Activated CD4-positive, CD25-positive, alpha-beta regulatory T cell (primary cell): ENCODE data around the gene RAB3C.

ENCODE experiments used
- DNase-seq, 4 experiments: peaks; one replicate each; lab custom pipeline; 2025; lab: John Stamatoyannopoulos, UW

RAB3C gene

GRCh38 chr5:58885260-58885659 is 302.4 kb downstream of the RAB3C start:
- DNase-seq: no peak

- DNase-seq: peak; percentile 5 to 13 (median 6)
These were observed 303.7 kb downstream of the RAB3C start for GRCh38 chr5:58886315-58887207.

- DNase-seq: no peak
These were observed 304.4 kb downstream of the RAB3C start for GRCh38 chr5:58887311-58887710.

- no peak for DNase-seq
These were observed 305.0 kb downstream of the RAB3C start for GRCh38 chr5:58887721-58888409.

GRCh38 chr5:58890265-58890664 is 307.4 kb downstream of the RAB3C start:
- DNase-seq: no peak

GRCh38 chr5:58890701-58891085 is 307.8 kb downstream of the RAB3C start:
- no peak for DNase-seq

GRCh38 chr5:58891086-58891970 is 308.5 kb downstream of the RAB3C start:
- DNase-seq: peak; percentile 5 to 19 (median 16)

- DNase-seq: no peak
These were observed 309.1 kb downstream of the RAB3C start for GRCh38 chr5:58891971-58892343.

- no peak for DNase-seq
These were observed 310.7 kb downstream of the RAB3C start for GRCh38 chr5:58893551-58893950.

- no peak for DNase-seq
These were observed 315.1 kb downstream of the RAB3C start for GRCh38 chr5:58898006-58898405.

GRCh38 chr5:58898538-58898937 is 315.7 kb downstream of the RAB3C start:
- DNase-seq: no peak

- no peak for DNase-seq
These were observed 318.4 kb downstream of the RAB3C start for GRCh38 chr5:58901271-58901670.

GRCh38 chr5:58902305-58902704 is 319.4 kb downstream of the RAB3C start:
- DNase-seq: no peak

GRCh38 chr5:58902765-58903164 is 319.9 kb downstream of the RAB3C start:
- no peak for DNase-seq

GRCh38 chr5:58904737-58905136 is 321.9 kb downstream of the RAB3C start:
- DNase-seq: no peak

- DNase-seq: no peak
These were observed 323.1 kb downstream of the RAB3C start for GRCh38 chr5:58905944-58906343.
